ENCODE measurements around the gene KDM4B. TPM values are rescaled to one million over a fixed set of nuclear protein-coding genes. Genes with fewer than 3 reads are reported as not detected.
A peak's percentile ranks its signal among the peaks of the same experiment; 100 is the strongest.

Gene KDM4B
- total RNA-seq, 1 donor, result 22.1 TPM

GRCh38 chr19:4977299-4978174 is 8.6 kb downstream of the KDM4B start:
- Histone ChIP-seq H3K79me2 (ENCODE audit: insufficient read depth, low read length) (peaks cover 86% of the 10 kb centered on the region), H4K20me1 (ENCODE audit: insufficient read depth, low read length) (peaks cover 50% of the 10 kb centered on the region), H3K9me3 (ENCODE audit: low read depth, low read length) (no peaks in the 10 kb centered on the region), H2AFZ (ENCODE audit: low read length) (peak overlapping the region; percentile 39), H3K27ac (ENCODE audit: low read depth, low read length) (peak overlapping the region; percentile 65), H3K4me2 (ENCODE audit: insufficient read depth, low read length) (peak overlapping the region; percentile 71), H3K36me3 (ENCODE audit: insufficient read depth, low read length) (no peaks in the 10 kb centered on the region), H3K27me3 (ENCODE audit: insufficient read depth, low read length) (no peaks in the 10 kb centered on the region), H3K4me1 (ENCODE audit: insufficient read depth, low read length) (peaks cover 31% of the 10 kb centered on the region), H3K4me3 (ENCODE audit: insufficient read depth, low read length) (peak overlapping the region; percentile 40)
- no peak for TF ChIP-seq CTCF (IDR thresholded peaks at IDR 0.05; ENCODE audit: extremely low read depth, low read depth, low read length)
- peak; percentile 97 for DNase-seq (ENCODE audit: insufficient read length, low spot score, missing footprints)

- Histone ChIP-seq H3K36me3 (ENCODE audit: insufficient read depth, low read length) (no peaks in the 10 kb centered on the region), H3K79me2 (ENCODE audit: insufficient read depth, low read length) (peaks cover 89% of the 10 kb centered on the region), H3K4me2 (ENCODE audit: insufficient read depth, low read length) (no peak overlapping the region), H3K27me3 (ENCODE audit: insufficient read depth, low read length) (no peaks in the 10 kb centered on the region), H4K20me1 (ENCODE audit: insufficient read depth, low read length) (peaks cover 62% of the 10 kb centered on the region), H3K4me3 (ENCODE audit: insufficient read depth, low read length) (no peak overlapping the region), H2AFZ (ENCODE audit: low read length) (no peak overlapping the region), H3K9me3 (ENCODE audit: low read depth, low read length) (no peaks in the 10 kb centered on the region), H3K27ac (ENCODE audit: low read depth, low read length) (no peak overlapping the region), H3K4me1 (ENCODE audit: insufficient read depth, low read length) (peaks cover 26% of the 10 kb centered on the region)
- peak; percentile 53 for DNase-seq (ENCODE audit: insufficient read length, low spot score, missing footprints)
- no peak for TF ChIP-seq CTCF (IDR thresholded peaks at IDR 0.05; ENCODE audit: extremely low read depth, low read depth, low read length)
These were observed 10.4 kb downstream of the KDM4B start for GRCh38 chr19:4979211-4979807.

- peaks cover 60% of the 10 kb centered on the region for H4K20me1 ChIP-seq (ENCODE audit: insufficient read depth, low read length)
These were observed 11.2 kb downstream of the KDM4B start for GRCh38 chr19:4980067-4980466.

More at GRCh38 chr19:4980067-4980466, 11.2 kb downstream of the KDM4B start:
- Histone ChIP-seq H3K4me2 (ENCODE audit: insufficient read depth, low read length) (no peak overlapping the region), H3K4me3 (ENCODE audit: insufficient read depth, low read length) (no peak overlapping the region), H3K79me2 (ENCODE audit: insufficient read depth, low read length) (peaks cover 88% of the 10 kb centered on the region), H3K9me3 (ENCODE audit: low read depth, low read length) (no peaks in the 10 kb centered on the region), H3K27ac (ENCODE audit: low read depth, low read length) (no peak overlapping the region), H3K36me3 (ENCODE audit: insufficient read depth, low read length) (no peaks in the 10 kb centered on the region), H3K4me1 (ENCODE audit: insufficient read depth, low read length) (peaks cover 26% of the 10 kb centered on the region), H3K27me3 (ENCODE audit: insufficient read depth, low read length) (no peaks in the 10 kb centered on the region), H2AFZ (ENCODE audit: low read length) (no peak overlapping the region)
- DNase-seq (ENCODE audit: insufficient read length, low spot score, missing footprints), result peak; percentile 48
- no peak for TF ChIP-seq CTCF (IDR thresholded peaks at IDR 0.05; ENCODE audit: extremely low read depth, low read depth, low read length)
